IMR-90 (cell line): ENCODE data around the gene SOX8. TPM values are rescaled to one million over a fixed set of nuclear protein-coding genes. Genes with fewer than 3 reads are reported as not detected.

Experiments used
- ATAC-seq: fragments of 200-7000 bp; cut with Tn5 transposase; 2 replicates; pipeline ENCODE4 v1.9.1; 2020; ENCODE audit warnings: low read depth, mild to moderate bottlenecking, moderate library complexity
- BruUV-seq: library from RNA; stranded (reverse); fragments of 400-500 nt; replicated peaks from 2 replicates; lab custom pipeline; 2021; lab: Mats Ljungman, UMichigan
- CTCF ChIA-PET: fragments of 300-600 bp; formaldehyde crosslinking; extraction: SDS; loops from one replicate; lab custom pipeline; 2021; ENCODE audit warnings: antibody characterized with exemption; lab: Yijun Ruan, JAX
- POLR2A ChIA-PET: fragments of 300-600 bp; sonication (Branson Sonifier 250); formaldehyde crosslinking; loops from one replicate; lab custom pipeline; 2022; ENCODE audit warnings: antibody characterized with exemption; ENCODE audit not compliant: unreplicated experiment; lab: Charles Lee
- DNase-seq: peaks from one replicate; pipeline ENCODE4 v3.0.0; 2013
- H2AFZ ChIP-seq: replicated peaks from 2 replicates; pipeline ENCODE3; 2013; ENCODE audit warnings: low read length, mild to moderate bottlenecking; ENCODE audit not compliant: poor library complexity
- H2AK5ac ChIP-seq: 2 replicates; pipeline ENCODE4 v1.6.1; 2013; ENCODE audit warnings: low read depth, low read length, inconsistent platforms
- H2AK9ac ChIP-seq: replicated peaks from 2 replicates; pipeline ENCODE3; 2013; ENCODE audit warnings: mild to moderate bottlenecking, low read depth, low read length, moderate library complexity; ENCODE audit not compliant: poor library complexity
- H2BK120ac ChIP-seq: 2 replicates; pipeline ENCODE4 v1.6.1; 2013; ENCODE audit warnings: low read depth, low read length, inconsistent platforms
- H2BK15ac ChIP-seq: 3 replicates; pipeline ENCODE4 v1.6.1; 2013; ENCODE audit warnings: low read depth, low read length, inconsistent platforms
- H2BK20ac ChIP-seq: 2 replicates; pipeline ENCODE4 v1.6.1; 2013; ENCODE audit warnings: low read depth, mild to moderate bottlenecking, inconsistent platforms, low read length, moderate library complexity
- H2BK5ac ChIP-seq: 2 replicates; pipeline ENCODE4 v1.6.1; 2013; ENCODE audit warnings: mild to moderate bottlenecking, low read depth, low read length, inconsistent platforms; ENCODE audit not compliant: poor library complexity, severe bottlenecking
- H3K14ac ChIP-seq: replicated peaks from 2 replicates; pipeline ENCODE4 v1.6.1; 2013; ENCODE audit warnings: low read depth, low read length, inconsistent platforms
- H3K18ac ChIP-seq: 2 replicates; pipeline ENCODE4 v1.6.1; 2013; ENCODE audit warnings: low read depth, low read length, control low read depth
- H3K23ac ChIP-seq: 2 replicates; pipeline ENCODE4 v1.6.1; 2013; ENCODE audit warnings: low read depth, low read length, inconsistent platforms
- H3K27ac ChIP-seq: 2 replicates; pipeline ENCODE4 v1.5.1; 2013; ENCODE audit warnings: mild to moderate bottlenecking, control low read depth, low read length; ENCODE audit not compliant: insufficient read depth
- H3K27me3 ChIP-seq: 2 replicates; pipeline ENCODE4 v1.6.1; 2013; ENCODE audit warnings: low read length; ENCODE audit not compliant: control insufficient read depth, insufficient read depth
- H3K36me3 ChIP-seq: 2 replicates; pipeline ENCODE4 v1.6.1; 2013; ENCODE audit warnings: low read length, mixed read lengths; ENCODE audit not compliant: control insufficient read depth, insufficient read depth
- H3K4ac ChIP-seq: 2 replicates; pipeline ENCODE4 v1.6.1; 2013; ENCODE audit warnings: low read depth, low read length, inconsistent platforms
- H3K4me1 ChIP-seq: 2 replicates; pipeline ENCODE4 v1.6.1; 2013; ENCODE audit warnings: low read length, mixed read lengths; ENCODE audit not compliant: control insufficient read depth, insufficient read depth
- H3K4me2 ChIP-seq: 2 replicates; pipeline ENCODE4 v1.6.1; 2013; ENCODE audit warnings: low read depth, mild to moderate bottlenecking, control low read depth, low read length, moderate library complexity
- H3K4me3 ChIP-seq: 2 replicates; pipeline ENCODE4 v1.5.1; 2013; ENCODE audit warnings: low read depth, mild to moderate bottlenecking, control low read depth, low read length, moderate library complexity; ENCODE audit not compliant: insufficient read depth
- H3K56ac ChIP-seq: 2 replicates; pipeline ENCODE4 v1.6.1; 2013; ENCODE audit warnings: low read length, inconsistent platforms; ENCODE audit not compliant: insufficient read depth; ENCODE audit errors: extremely low read depth
- H3K79me1 ChIP-seq, 2 experiments: 2 replicates each; pipeline ENCODE4 v1.6.1; 2013; ENCODE audit warnings: low read length in 2 of 2, inconsistent platforms in 1 of 2, low read depth in 1 of 2
- H3K9ac ChIP-seq: 2 replicates; pipeline ENCODE4 v1.6.1; 2013; ENCODE audit warnings: low read depth, low read length, control low read depth
- H3K9me1 ChIP-seq: 2 replicates; pipeline ENCODE4 v1.6.1; 2013; ENCODE audit warnings: low read length, inconsistent platforms; ENCODE audit not compliant: insufficient read depth
- H3K9me3 ChIP-seq: 2 replicates; pipeline ENCODE4 v1.6.1; 2013; ENCODE audit warnings: low read length; ENCODE audit not compliant: control insufficient read depth, insufficient read depth
- H4K20me1 ChIP-seq: 2 replicates; pipeline ENCODE4 v1.6.1; 2013; ENCODE audit warnings: low read length, inconsistent platforms; ENCODE audit not compliant: insufficient read depth
- H4K5ac ChIP-seq: 2 replicates; pipeline ENCODE4 v1.6.1; 2013; ENCODE audit warnings: mild to moderate bottlenecking, low read depth, low read length, control low read depth
- H4K8ac ChIP-seq, 2 experiments: 2 replicates each; pipeline ENCODE4 v1.6.1; 2013; ENCODE audit warnings: low read depth in 2 of 2, low read length in 2 of 2, control low read depth in 1 of 2, inconsistent platforms in 1 of 2
- H4K91ac ChIP-seq: 2 replicates; pipeline ENCODE4 v1.6.1; 2013; ENCODE audit warnings: low read depth, low read length, inconsistent platforms; ENCODE audit not compliant: insufficient read depth
- RCOR1 ChIP-seq: IDR thresholded peaks from 2 replicates; pipeline ENCODE4 v1.6.1; 2012; ENCODE audit warnings: mild to moderate bottlenecking, low read length, improper control_type of control experiment; ENCODE audit not compliant: insufficient replicate concordance
- WGBS, 2 experiments: methylation state at CpG; one replicate each; pipeline versions ENCODE4 v1.1.5 to v1.1.7; 2013; ENCODE audit warnings: missing lambda C conversion rate in 2 of 2; ENCODE audit not compliant: insufficient read length in 1 of 2; ENCODE audit errors: extremely low coverage in 2 of 2; 5-methylcytosine and 5-hydroxymethylcytosine counted together
- dilution Hi-C: fragments of 300-500 bp; cut with HindIII; formaldehyde crosslinking; loops from one replicate; pipeline ENCODE4 v1.14.3; 2018; ENCODE audit warnings: low sequenced_read_pairs; ENCODE audit not compliant: unreplicated experiment
- in situ Hi-C: fragments of 300-500 bp; cut with MboI; formaldehyde crosslinking; loops from 3 replicates; pipeline ENCODE4 v1.14.3; 2019; ENCODE audit warnings: low sequenced_read_pairs, inconsistent platforms, mixed read lengths
- intact Hi-C: fragments of 100-400 bp; cut with micrococcal nuclease; formaldehyde crosslinking; loops from 2 replicates; pipeline ENCODE4 v1.10.0; 2022
- polyA plus RNA-seq, 3 experiments: library from polyadenylated mRNA; depleted of rRNA; stranded (reverse); fragments of >200 nt; gene quantifications; 2 replicates each; pipeline ENCODE4 v1.2.3, GENCODE V29; 2012; ENCODE audit warnings: low replicate concordance in 1 of 3
- total RNA-seq: library from RNA; depleted of rRNA; stranded (reverse); fragments of >200 nt; gene quantifications from 2 replicates; pipeline ENCODE4 v1.2.3, GENCODE V29; 2012
- TF ChIP-seq, protein P1 (sequence below): fragments of 150-350 bp; IDR thresholded peaks from 2 replicates; pipeline ENCODE4 v1.6.1; 2016; ENCODE audit warnings: low read depth, mild to moderate bottlenecking, low read length, moderate library complexity, borderline replicate concordance
- TF ChIP-seq, protein P2 (sequence below): fragments of 150-350 bp; IDR thresholded peaks from 2 replicates; pipeline ENCODE4 v1.6.1; 2017; ENCODE audit warnings: mild to moderate bottlenecking, antibody characterized with exemption, low read length, low read depth

Gene SOX8
- total and polyA plus RNA-seq, 2 of the 4 experiments (the other 2 are of a cell fraction): under 0.01 to 0.26 TPM

DNA sequence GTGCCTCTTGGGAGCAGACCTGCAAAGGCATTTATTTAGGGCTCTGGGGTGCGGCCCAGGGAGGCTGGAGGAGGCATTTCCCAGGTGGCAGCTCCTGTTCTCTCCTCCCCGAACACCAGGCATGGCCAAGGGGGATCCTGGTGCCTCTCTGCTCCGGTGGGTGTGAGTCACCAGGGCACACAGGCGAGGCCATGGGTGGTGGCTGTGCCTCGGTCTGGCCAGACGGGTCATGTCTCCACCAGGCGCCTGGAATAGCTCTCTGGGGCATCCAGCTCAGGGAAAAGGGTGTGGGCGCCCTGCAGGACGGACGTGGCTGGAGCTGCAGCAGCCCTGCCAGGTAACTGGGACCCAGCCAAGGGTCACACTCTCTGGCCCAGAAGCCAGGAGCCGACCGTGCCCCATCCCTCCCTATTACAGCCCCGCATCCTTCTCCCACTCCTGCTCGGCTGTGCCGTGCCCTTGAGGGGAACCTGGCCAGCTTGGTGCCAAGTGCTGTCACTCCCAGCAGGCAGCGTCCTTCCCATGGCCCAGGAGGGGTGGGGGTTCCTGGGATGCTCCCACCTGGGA is 25.8 kb downstream of the SOX8 start:
- Histone ChIP-seq H2AK9ac (no peak overlapping the region), H3K9ac (no peak overlapping the region), H3K9me3 (no peaks in the 10 kb centered on the region), H3K23ac (no peak overlapping the region), H2AFZ (no peak overlapping the region), H2AK5ac (no peak overlapping the region), H2BK5ac (no peak overlapping the region), H2BK15ac (no peak overlapping the region), H3K56ac (no peak overlapping the region), H3K9me1 (no peaks in the 10 kb centered on the region), H3K4me2 (no peak overlapping the region), H2BK120ac (no peak overlapping the region), H3K27ac (no peak overlapping the region), H3K18ac (no peak overlapping the region), H3K36me3 (no peaks in the 10 kb centered on the region), H3K4me3 (no peak overlapping the region), H4K5ac (no peak overlapping the region), H3K27me3 (peaks cover 60% of the 10 kb centered on the region; the same call in 1 of the 2 replicates), H3K4me1 (peaks cover 7% of the 10 kb centered on the region), H3K4ac (no peak overlapping the region), H4K91ac (no peak overlapping the region), H3K79me1 (no peaks in the 10 kb centered on the region), H2BK20ac (no peak overlapping the region), H3K14ac (no peak overlapping the region), H4K20me1 (no peaks in the 10 kb centered on the region; the same call in 1 of the 2 replicates), H4K8ac (no peak overlapping the region)
- intact Hi-C loops (no loop called here), dilution Hi-C loops (no loop called here), in situ Hi-C loops (no loop called here)
- TF ChIP-seq, protein P1, sequence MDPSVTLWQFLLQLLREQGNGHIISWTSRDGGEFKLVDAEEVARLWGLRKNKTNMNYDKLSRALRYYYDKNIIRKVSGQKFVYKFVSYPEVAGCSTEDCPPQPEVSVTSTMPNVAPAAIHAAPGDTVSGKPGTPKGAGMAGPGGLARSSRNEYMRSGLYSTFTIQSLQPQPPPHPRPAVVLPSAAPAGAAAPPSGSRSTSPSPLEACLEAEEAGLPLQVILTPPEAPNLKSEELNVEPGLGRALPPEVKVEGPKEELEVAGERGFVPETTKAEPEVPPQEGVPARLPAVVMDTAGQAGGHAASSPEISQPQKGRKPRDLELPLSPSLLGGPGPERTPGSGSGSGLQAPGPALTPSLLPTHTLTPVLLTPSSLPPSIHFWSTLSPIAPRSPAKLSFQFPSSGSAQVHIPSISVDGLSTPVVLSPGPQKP: no peak
- TF ChIP-seq, protein P2, sequence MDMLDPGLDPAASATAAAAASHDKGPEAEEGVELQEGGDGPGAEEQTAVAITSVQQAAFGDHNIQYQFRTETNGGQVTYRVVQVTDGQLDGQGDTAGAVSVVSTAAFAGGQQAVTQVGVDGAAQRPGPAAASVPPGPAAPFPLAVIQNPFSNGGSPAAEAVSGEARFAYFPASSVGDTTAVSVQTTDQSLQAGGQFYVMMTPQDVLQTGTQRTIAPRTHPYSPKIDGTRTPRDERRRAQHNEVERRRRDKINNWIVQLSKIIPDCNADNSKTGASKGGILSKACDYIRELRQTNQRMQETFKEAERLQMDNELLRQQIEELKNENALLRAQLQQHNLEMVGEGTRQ: no peak
- TF ChIP-seq RCOR1: no peak
- BruUV-seq: no TSS peak
- ATAC-seq: no peak
- WGBS, 2 experiments: 70% methylated on average over 7 of the region's 16 CpGs; no CpG with 5 or more reads in 1 of the 2 experiments
- DNase-seq: no peak
- CTCF ChIA-PET: no interaction called here
- POLR2A ChIA-PET: no interaction called here
